ENCODE data around the gene PURB. TPM values are rescaled to one million over a fixed set of nuclear protein-coding genes. Genes with fewer than 3 reads are reported as not detected.

PURB gene
- total and polyA plus RNA-seq, 2 of the 4 experiments (the other 2 are of a cell fraction): 6.3 to 8.8 TPM

- Histone ChIP-seq H2AK5ac (ENCODE audit: low read depth, low read length) (no peak overlapping the region), H3K4me2 (ENCODE audit: low read depth, low read length) (no peak overlapping the region), H4K8ac (ENCODE audit: low read depth in 2 of 2, low read length in 2 of 2) (no peak overlapping the region), H3K23ac (ENCODE audit: low read depth, low read length) (no peak overlapping the region), H2AK9ac (replicated peaks; ENCODE audit: low read depth, low read length, poor library complexity) (no peak overlapping the region), H3K4me1 (ENCODE audit: control insufficient read depth, insufficient read depth, low read length) (no peaks in the 10 kb centered on the region), H2BK120ac (ENCODE audit: low read depth, low read length) (no peak overlapping the region), H3K56ac (ENCODE audit: extremely low read depth, insufficient read depth, low read length) (no peak overlapping the region), H2BK15ac (ENCODE audit: low read depth, low read length) (no peak overlapping the region), H3K18ac (ENCODE audit: low read depth, low read length) (no peak overlapping the region), H3K27me3 (ENCODE audit: control insufficient read depth, insufficient read depth, low read length) (no peaks in the 10 kb centered on the region), H2BK20ac (ENCODE audit: low read depth, low read length) (no peak overlapping the region), H3K36me3 (ENCODE audit: control insufficient read depth, insufficient read depth, low read length) (peaks cover 15% of the 10 kb centered on the region), H3K79me1 (ENCODE audit: low read depth in 1 of 2, low read length in 2 of 2) (peaks cover 13 to 14% of the 10 kb centered on the region in 2 experiments; a peak in 3 of 4 replicates), H3K9ac (ENCODE audit: low read depth, low read length) (no peak overlapping the region), H2AFZ (replicated peaks; ENCODE audit: low read length, poor library complexity) (no peak overlapping the region), H3K9me3 (ENCODE audit: control insufficient read depth, insufficient read depth, low read length) (no peaks in the 10 kb centered on the region), H3K4me3 (ENCODE audit: insufficient read depth, low read depth, low read length) (no peak overlapping the region), H4K20me1 (ENCODE audit: insufficient read depth, low read length) (no peaks in the 10 kb centered on the region), H4K91ac (ENCODE audit: insufficient read depth, low read depth, low read length) (no peak overlapping the region), H4K5ac (ENCODE audit: low read depth, low read length) (no peak overlapping the region), H3K14ac (replicated peaks; ENCODE audit: low read depth, low read length) (no peak overlapping the region), H3K4ac (ENCODE audit: low read depth, low read length) (no peak overlapping the region), H2BK5ac (ENCODE audit: low read depth, low read length, poor library complexity, severe bottlenecking) (no peak overlapping the region), H3K9me1 (ENCODE audit: insufficient read depth, low read length) (0 out of 2 replicates have a peak, but pooled peaks cover 12% of the 10 kb centered on the region), H3K27ac (ENCODE audit: insufficient read depth, low read length) (no peak overlapping the region)
- no peak for ATAC-seq (ENCODE audit: low read depth)
- WGBS, 2 experiments (ENCODE audit: extremely low coverage in 2 of 2, insufficient read length in 1 of 2): no CpG with 5 or more reads among the region's 3 CpGs
- no peak for DNase-seq
- intact Hi-C loops (cut with micrococcal nuclease) (no loop called here), dilution Hi-C loops (cut with HindIII; ENCODE audit: low sequenced_read_pairs, unreplicated experiment) (no loop called here), in situ Hi-C loops (cut with MboI; ENCODE audit: low sequenced_read_pairs) (no loop called here)
- no TSS peak for BruUV-seq (replicated peaks)
- POLR2A ChIA-PET (ENCODE audit: unreplicated experiment): no interaction called here
- TF ChIP-seq MAFK (IDR thresholded peaks at IDR 0.05; ENCODE audit: low read depth, low read length): no peak
- no peak for TF ChIP-seq NFE2L2 (IDR thresholded peaks at IDR 0.05; ENCODE audit: low read depth, low read length)
- TF ChIP-seq, protein P1, sequence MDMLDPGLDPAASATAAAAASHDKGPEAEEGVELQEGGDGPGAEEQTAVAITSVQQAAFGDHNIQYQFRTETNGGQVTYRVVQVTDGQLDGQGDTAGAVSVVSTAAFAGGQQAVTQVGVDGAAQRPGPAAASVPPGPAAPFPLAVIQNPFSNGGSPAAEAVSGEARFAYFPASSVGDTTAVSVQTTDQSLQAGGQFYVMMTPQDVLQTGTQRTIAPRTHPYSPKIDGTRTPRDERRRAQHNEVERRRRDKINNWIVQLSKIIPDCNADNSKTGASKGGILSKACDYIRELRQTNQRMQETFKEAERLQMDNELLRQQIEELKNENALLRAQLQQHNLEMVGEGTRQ (IDR thresholded peaks at IDR 0.05; ENCODE audit: low read depth, low read length): no peak
- no peak for TF ChIP-seq RCOR1 (IDR thresholded peaks at IDR 0.05; ENCODE audit: insufficient replicate concordance, low read length)
- no peak for TF ChIP-seq POLR2A (IDR thresholded peaks at IDR 0.05; ENCODE audit: low read depth, low read length)
- TF ChIP-seq, protein P2, sequence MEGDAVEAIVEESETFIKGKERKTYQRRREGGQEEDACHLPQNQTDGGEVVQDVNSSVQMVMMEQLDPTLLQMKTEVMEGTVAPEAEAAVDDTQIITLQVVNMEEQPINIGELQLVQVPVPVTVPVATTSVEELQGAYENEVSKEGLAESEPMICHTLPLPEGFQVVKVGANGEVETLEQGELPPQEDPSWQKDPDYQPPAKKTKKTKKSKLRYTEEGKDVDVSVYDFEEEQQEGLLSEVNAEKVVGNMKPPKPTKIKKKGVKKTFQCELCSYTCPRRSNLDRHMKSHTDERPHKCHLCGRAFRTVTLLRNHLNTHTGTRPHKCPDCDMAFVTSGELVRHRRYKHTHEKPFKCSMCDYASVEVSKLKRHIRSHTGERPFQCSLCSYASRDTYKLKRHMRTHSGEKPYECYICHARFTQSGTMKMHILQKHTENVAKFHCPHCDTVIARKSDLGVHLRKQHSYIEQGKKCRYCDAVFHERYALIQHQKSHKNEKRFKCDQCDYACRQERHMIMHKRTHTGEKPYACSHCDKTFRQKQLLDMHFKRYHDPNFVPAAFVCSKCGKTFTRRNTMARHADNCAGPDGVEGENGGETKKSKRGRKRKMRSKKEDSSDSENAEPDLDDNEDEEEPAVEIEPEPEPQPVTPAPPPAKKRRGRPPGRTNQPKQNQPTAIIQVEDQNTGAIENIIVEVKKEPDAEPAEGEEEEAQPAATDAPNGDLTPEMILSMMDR (conservative IDR thresholded peaks at IDR 0.05; ENCODE audit: low read depth, low read length): no peak
- TF ChIP-seq CEBPB (IDR thresholded peaks at IDR 0.05; ENCODE audit: low read depth, low read length): no peak
- no peak for TF ChIP-seq RAD21 (IDR thresholded peaks at IDR 0.05; ENCODE audit: low read length)
- CTCF ChIA-PET: no interaction called here
Observed at GRCh38 chr7:44827567-44827966, 57.8 kb downstream of the PURB start.

Other genes starting within 250 kb of the PURB start
- gene ZMIZ2, start 136.7 kb downstream of the PURB start, total RNA-seq (2012; rRNA removed): 2.8 and 3.0 TPM in 2 replicates
- gene ZMIZ2, start 136.7 kb downstream of the PURB start, polyA plus RNA-seq (2012; rRNA removed): 22.9 and 24.0 TPM in 2 replicates
- 3,396 and 3,430 TPM in 2 replicates for gene PPIA, start 88.8 kb downstream of the PURB start, total RNA-seq (2012; rRNA removed)
- 4,788 and 4,883 TPM in 2 replicates for gene PPIA, start 88.8 kb downstream of the PURB start, polyA plus RNA-seq (2012; rRNA removed)
- 162 and 230 TPM in 2 replicates for gene H2AZ2, start 37.4 kb downstream of the PURB start, total RNA-seq (2012; rRNA removed)
- 135 and 156 TPM in 2 replicates for gene H2AZ2, start 37.4 kb downstream of the PURB start, polyA plus RNA-seq (2012; rRNA removed)
- gene MYO1G, start 93.5 kb upstream of the PURB start, total RNA-seq (2012; rRNA removed): under 0.01 TPM in 2 replicates
- 0.02 and 0.04 TPM in 2 replicates for gene MYO1G, start 93.5 kb upstream of the PURB start, polyA plus RNA-seq (2012; rRNA removed)
- 56.1 and 65.2 TPM in 2 replicates for gene CCM2, start 114.7 kb upstream of the PURB start, total RNA-seq (2012; rRNA removed)
- 71.7 and 78.5 TPM in 2 replicates for gene CCM2, start 114.7 kb upstream of the PURB start, polyA plus RNA-seq (2012; rRNA removed)
- 0.54 and 0.56 TPM in 2 replicates for gene NACAD, start 203.4 kb upstream of the PURB start, total RNA-seq (2012; rRNA removed)
- 2.2 and 2.3 TPM in 2 replicates for gene NACAD, start 203.4 kb upstream of the PURB start, polyA plus RNA-seq (2012; rRNA removed)
- gene TBRG4, start 226.2 kb upstream of the PURB start, total RNA-seq (2012; rRNA removed): 56.7 and 77.6 TPM in 2 replicates
- gene TBRG4, start 226.2 kb upstream of the PURB start, polyA plus RNA-seq (2012; rRNA removed): 62.0 and 71.6 TPM in 2 replicates